GM19452 (cell line): ENCODE measurements around the gene BHLHE40.
"Not testable (repeated sequence)": the region's sequence is repeated elsewhere in the genome, so short reads cannot be mapped to it uniquely, and the experiment has no call there.

Experiments used
- ATAC-seq: cut with Tn5 transposase; IDR thresholded peaks from one replicate; pipeline ENCODE4 v1.9.1; 2021; ENCODE audit not compliant: unreplicated experiment

The BHLHE40 gene

DNA sequence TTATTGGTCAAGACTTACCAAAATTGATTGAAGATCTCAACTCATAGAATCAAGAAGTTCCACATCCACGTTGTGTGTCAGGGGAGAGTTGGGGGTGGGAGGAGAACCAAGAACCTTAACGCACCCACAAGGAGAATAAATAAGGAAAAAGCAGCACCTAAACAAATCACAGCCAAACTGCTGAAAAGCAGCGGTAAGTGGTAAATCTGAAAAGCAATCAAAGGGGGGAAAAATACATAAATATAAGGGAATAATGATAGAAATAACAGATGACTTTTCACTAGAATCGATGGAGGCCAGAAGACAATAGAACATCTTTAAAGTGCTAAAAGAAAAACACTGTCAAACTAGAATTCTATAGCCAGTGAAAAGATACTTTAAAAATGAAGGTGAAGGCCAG lies 20.1 kb upstream of the BHLHE40 start:
- ATAC-seq, result no peak

DNA sequence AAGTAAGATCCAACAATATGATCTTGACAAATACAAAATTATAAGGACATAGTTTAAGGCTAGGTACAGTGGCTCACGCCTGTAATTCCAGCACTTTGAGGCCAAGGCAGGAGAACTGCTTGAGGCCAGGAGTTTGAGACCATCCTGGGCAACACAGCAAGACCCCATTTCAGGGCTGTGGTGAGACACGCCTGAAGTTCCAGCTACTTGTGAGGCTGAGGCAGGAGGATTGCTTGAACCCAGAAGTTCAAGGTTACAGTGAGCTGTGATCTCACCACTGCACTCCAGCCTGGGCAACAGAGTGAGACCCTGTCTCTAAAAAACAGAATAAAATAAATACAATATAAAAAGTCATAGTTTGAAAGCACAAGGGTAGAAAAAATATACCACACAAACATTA lies 17.4 kb upstream of the BHLHE40 start:
- not testable (repeated sequence) for ATAC-seq

DNA sequence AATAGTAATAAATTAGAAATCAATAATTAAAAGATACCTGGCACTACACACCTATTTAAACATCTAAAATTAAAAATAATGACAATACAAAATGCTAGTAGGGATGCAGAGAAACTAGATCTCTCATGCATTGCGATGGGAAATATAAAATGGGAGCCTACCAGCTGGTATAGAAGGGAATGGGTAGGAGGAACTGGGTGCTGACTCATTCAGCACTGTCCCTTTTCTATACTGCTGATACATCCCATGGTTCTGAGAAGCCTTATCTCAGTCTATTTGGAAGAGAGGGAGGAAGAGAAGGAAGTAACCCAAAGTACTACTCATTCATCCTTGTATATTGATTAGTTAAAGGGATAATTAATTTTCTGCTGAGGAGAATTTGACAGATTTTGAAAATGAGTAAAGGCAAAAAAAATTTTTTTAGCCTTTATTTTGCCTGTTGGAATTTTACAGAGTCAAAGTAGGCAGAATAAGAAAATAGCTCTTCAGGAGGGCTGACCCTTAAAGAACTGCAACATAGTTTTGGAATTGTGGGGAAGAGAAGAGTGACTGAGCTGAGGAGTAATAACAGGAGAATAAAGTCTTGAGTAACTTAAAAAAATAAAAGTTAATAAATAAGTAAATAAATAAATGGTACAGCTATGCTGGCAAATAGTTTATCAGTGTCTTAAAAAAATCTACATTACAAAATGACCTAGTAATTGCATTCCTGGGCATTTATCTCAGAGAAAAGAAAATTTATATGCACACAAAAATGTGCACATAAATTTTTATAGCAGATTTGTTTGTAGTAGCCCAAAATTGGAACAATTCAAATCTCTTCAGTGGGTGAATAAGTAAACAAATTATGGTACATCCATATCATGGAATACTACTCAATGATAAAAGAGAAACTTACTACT lies 15.3 kb upstream of the BHLHE40 start:
- no peak for ATAC-seq

DNA sequence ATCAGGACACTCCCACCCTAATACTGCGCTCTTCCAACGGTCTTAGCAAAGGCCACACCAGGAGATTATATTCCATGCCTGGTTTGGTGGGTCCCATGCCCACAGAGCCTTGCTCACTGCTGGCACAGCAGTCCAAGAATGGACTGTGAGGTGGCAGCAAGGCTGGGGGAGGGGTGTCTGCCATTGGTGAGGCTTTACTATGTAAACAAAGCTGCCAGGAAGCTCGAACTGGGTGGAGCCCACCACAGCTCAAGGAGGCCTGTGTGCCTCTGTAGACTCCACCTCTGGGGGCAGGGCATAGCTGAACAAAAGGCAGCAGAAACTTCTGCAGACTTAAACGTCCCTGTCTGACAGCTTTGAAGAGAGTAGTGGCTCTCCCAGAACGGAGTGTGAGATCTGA lies 13.2 kb upstream of the BHLHE40 start:
- not testable (repeated sequence) for ATAC-seq

DNA sequence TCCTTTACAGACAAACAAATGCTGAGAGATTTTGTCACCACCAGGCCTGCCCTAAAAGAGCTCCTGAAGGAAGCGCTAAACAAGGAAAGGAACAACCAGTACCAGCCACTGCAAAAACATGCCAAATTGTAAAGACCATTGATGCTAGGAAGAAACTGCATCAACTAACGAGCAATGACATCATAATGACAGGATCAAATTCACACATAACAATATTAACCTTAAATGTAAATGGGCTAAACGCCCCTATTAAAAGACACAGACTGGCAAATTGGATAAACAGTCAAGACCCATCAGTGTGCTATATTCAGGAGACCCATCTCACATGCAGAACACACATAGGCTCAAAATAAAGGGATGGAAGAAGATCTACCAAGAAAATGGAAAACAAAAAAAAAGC lies 11.6 kb upstream of the BHLHE40 start:
- ATAC-seq, result not testable (repeated sequence)

DNA sequence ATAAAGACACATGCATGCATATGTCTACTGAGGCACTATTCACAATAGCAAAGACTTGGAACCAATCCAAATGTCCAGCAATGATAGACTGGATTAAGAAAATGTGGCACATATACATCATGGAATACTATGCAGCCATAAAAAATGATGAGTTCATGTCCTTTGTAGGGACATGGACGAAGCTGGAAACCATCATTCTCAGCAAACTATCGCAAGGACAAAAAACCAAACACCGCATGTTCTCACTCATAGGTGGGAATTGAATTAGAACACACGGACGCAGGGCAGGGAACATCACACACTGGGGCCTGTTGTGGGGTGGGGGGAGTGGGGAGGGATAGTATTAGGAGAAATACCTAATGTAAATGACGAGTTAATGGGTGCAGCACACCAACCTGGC lies 7.8 kb upstream of the BHLHE40 start:
- not testable (repeated sequence) for ATAC-seq

DNA sequence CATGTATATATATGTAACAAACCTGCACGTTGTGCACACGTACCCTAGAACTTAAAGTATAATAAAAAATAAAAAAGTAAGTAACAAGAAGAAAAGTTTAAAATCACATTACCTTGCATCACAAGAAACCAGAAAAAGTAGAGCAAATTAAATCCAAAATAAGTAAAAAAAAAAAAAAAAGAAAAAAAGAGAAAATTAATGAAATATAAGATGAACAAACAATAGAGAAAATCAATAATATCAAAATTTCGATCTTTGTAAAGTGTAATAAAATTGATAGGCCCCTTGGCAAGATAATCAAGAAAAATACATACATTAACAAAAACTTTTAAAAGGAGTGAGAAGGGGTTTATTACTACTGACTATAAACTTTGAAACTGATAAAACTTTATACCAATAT lies 7.4 kb upstream of the BHLHE40 start:
- ATAC-seq, result no peak

DNA sequence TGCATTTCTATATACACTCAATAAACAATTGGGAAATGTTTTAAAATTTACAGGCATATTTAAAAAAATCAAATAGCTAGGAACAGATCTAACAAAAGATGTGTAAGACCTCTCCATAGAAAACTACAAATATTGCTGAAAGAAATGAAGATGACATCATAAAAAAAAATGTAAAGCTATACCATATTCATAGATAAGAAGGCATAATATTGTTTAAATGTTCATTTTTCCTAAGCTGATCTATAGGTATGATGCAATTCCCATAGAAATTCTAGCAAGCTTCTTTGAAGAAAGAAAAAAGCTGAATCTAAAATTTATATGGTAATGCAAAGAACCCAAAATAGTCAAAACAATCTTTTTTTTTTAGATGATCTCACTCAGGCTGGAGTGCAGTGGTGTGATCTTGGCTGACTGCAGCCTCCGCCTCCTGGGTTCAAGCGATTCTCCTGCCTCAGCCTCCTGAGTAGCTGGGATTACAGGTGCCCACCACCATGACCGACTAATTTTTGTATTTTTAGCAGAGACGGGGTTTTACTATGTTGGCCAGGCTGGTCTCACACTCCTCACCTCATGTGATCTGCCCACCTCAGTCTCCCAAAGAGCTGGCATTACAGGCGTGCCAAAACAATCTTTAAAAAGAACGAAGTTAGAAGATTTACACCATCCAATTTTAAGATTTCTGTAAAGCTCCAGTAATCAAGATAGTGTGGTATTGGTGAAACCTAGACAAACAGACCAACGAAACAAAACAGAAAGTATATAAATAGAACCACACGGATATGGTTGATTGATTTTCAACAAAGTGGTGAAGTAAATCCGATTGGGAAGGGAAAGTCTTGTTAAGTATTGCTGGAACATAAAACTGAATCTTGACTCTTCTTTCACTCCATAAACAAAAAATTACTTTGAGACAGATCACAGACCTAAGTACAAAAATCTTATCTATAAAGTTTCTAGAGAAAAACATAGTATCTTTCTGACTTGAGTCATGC lies 6.3 kb upstream of the BHLHE40 start:
- peak; percentile 24 for ATAC-seq

DNA sequence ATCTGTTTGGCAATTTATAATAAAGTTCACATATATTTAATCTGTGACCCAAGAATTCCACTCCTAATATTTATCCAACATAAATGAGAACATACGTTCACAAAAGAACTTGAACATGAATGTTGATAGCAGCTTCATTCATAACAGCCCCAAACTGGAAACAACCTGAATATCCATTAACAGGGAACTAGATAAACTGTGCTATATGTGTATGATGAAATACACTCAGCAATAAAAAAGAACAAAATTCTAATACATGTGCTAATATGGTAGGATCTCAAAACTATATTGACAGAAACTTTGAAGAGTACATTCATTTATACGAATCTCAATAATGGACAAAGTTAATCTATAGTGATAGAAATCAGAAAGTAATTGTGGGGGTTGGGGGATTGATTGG lies 5.1 kb upstream of the BHLHE40 start:
- no peak for ATAC-seq

DNA sequence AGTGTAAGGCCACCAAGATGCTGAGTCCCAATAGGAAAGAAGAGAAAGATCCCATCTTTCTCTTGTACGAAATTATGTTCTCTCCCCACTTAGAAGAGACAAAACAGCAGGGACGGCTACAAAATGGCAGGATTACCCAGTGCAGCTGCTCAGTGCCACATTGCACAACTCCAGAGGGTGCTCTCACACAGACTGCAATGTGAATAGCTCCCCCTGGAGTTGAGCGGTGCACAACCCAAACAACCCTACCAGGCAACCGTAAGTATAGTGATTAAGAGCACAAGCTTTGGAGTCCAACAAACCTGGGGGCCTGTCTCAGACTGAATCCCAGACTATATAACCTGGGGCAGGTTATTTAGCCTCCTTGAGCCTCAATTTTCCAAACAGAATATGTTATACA lies 3.1 kb upstream of the BHLHE40 start:
- no peak for ATAC-seq

DNA sequence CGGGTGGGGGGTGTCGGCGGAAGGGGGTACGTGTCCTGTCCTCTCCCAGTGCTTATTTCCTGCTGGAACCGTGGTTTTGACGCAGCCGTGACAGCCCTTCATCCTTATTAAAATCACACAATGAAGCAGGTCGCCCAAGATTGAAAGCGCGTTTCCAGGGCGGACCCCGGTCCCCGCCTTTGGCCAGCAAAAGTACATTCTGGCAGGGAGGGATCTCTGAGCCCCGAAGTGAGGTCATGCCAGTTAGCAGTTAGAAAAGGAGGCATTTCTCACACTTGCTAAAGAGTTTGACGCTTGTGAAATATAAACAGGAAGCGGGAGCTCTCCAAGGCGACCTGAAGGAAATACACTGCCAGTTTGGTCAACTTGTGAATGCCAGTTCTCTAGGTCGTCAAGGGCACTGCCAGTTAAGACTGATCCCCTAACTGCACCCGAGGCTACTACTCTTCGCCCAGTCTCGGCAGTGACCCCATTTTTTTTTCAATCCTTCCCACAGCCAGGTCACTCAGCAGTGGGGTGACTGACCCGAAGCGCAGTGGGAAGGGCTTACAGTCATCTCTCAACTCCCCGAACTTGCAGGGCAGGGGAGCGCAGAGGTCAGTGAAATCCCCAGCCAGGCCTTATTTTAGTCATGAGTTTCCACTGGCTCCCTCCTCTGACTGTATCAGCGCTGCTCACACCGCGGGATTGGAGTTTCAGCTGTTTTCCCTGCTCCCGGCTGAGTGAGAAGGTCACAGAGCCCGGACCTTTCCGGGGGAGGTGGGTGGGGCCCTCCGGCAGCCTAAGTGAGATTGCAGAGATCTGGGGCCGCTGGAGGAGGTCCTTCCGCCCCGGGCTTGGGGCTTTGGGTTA lies 2.0 kb upstream of the BHLHE40 start:
- peak; percentile 37 for ATAC-seq

DNA sequence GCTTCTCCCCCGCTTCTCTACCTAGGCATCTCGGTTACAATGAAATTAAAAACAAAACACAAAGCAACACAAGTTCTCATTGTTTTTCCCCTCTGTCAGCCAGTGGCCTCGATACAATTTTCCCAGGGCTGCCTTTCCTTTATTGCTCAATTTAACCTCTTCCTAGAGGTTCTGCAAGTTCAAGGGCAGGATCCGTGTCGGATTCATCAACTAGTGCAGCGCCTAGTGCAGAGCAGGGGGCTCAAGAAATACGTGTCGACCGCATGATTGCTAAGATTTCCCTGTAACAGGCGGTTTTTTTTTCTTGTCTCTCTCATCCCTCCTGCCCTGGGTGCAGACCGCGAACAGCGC lies 1.4 kb upstream of the BHLHE40 start:
- ATAC-seq, result no peak

DNA sequence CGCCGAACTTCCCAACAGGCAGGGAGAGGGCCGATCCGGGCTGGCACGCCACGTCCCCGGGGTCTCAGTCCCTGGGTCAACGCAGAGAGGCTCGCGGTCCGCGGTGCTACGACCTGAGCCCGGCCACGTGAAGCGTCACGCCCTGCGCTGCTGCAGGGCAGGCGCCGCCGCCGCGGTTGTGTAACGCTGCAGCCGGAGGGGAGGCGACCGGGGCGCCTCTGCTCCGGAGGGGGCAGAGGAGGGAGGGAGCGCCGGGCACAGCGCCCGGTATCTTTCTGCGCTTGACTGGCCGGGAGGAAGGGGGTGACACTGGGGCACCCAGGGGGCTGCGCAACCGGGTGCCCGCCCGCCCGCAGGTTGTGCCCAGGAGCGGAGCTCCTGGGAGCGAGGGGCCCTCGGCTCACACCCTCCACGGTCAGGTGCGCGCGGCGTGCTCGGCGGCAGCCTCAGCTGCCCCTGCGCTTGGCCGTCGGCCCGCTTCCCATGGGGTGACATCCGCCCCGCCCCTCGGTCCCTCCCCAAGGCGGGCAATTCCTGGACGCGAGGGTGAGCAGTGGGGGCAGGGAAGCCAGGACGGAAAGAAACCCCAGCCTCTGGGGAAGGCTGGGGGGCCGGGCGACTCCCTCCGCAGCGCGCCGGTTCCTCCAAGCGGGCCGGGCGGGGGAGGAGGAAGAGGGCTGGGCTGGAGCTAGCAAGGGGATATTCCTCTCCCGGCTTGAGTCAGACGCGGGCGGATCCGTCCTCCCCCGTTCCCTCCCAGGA lies 852 bp upstream of the BHLHE40 start:
- ATAC-seq, result peak; percentile 43

DNA sequence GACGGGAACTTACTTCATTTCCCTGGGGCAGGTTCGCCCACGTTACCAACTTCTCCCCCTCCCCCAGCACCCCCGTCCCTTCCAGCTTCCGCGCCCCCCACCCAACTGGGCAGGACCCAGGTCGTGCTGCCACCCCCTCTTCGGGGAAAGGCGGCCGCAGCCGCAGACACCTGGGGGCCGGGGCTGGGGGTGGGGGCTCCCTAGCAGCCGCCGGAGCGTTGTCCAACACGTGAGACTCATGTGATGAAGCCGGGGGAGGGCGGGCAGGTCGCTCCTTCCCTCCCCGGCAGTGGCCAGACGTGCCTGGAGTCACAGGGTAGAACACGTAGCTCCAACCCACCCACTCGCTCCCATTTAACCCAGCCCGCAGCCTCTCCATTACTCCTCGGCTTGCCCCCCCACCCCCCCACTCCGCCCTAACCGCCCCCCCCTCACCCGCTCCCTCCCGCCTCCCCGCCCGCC lies 240 bp upstream of the BHLHE40 start:
- peak; percentile 38 for ATAC-seq

DNA sequence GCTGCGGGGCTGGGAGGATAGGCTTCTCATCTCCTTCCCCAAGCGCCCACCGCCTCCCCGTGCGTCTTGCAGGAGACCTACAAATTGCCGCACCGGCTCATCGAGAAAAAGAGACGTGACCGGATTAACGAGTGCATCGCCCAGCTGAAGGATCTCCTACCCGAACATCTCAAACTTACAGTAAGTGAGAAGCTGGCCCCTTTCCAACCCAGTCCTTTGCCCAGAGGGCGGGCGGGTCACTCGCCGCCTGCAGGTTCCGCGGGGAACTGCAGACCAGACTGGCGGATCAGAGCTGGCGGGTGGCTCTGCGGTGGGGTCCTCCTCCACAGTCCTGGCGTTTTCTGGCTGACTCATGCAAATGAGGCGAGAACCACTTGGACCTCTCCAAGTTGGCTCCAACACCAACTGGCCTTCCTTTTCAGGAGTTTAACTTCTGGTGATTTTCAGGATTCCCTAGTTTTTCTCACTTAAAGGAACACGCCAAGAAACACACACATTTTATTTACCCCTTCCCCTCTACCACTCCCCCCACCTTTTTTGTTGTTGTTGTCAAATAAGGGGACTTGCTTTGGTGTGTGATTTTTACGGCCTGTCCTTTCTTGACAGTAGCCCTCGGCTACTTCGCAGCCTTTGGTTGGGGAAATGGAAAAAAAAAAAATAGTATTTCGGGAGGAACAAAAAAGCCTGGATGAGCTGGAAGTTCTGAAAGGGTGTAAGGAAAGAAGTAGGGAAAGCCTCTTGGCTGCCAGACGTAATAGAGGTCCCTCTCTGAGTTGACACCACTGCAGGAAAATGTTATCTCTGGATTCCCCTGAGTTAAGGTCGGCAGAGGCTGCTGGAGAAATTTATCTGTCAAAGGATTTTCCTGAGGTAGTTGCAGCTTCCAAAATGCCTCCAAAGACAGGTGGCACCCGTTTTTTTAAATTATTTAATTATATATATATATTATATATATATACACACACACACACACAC lies 1.3 kb downstream of the BHLHE40 start:
- ATAC-seq, result peak; percentile 11

DNA sequence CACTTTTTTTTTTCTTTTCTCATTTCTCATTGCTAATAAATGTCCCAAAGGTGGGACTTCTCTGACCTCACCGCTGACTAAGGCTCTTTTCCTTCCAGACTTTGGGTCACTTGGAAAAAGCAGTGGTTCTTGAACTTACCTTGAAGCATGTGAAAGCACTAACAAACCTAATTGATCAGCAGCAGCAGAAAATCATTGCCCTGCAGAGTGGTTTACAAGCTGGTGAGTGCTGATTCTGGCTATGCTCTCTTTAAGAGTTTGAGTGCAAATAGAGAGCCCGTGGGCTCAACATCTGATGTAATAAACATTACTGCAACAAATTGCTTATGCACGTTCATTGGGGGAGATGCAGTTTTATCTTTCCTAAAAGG lies 2.0 kb downstream of the BHLHE40 start:
- no peak for ATAC-seq

DNA sequence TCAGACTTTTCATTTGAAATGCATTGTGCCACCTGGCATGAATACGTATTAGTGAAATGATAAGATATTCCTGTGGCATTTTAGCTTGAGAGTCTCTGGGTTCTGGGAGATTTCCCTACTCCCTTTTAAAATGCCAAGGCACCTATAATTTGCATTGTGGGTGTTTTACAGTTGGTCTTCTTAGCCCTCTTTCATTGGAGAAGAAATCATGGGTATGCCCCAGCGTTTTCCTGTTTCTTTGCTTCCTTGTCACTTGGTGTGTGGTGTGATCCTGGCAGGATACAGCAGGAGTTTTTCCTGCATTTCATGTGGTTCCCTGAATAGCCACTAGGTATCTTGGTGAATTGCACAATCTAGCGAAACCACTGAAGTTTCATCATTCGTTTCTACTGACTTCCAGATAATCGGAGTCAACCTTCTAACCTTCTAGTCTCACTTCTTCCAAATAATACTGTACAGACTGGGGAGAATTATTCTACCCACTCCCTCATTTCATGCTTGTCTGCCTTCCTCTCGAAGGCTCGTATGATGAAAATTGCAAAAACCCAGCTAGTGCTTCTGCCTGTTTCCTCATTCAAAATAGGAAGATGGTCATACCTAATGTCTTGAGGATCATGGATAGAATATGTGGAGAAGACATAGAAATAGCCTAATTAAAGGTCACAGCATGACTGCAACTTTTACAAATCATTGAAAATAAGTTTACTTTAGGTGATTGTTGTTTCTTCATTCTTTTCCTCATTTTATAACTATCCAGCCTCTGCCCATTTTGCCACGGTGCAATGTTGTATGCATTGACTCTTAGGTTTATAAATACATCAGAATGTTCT lies 2.6 kb downstream of the BHLHE40 start:
- no peak for ATAC-seq
